PC-9 (cell line): ENCODE results near the gene STK17A. TPM values are rescaled to one million over a fixed set of nuclear protein-coding genes. Genes with fewer than 3 reads are reported as not detected.

ENCODE experiments used
- BruUV-seq: library from RNA; stranded (reverse); fragments of 400-500 nt; replicated peaks from 2 replicates; lab custom pipeline; 2021; lab: Mats Ljungman, UMichigan
- CTCF ChIA-PET: fragments of 300-600 bp; sonication (Branson Sonifier 250); formaldehyde crosslinking; loops from one replicate; lab custom pipeline; 2022; ENCODE audit warnings: antibody characterized with exemption; lab: Charles Lee
- POLR2A ChIA-PET: fragments of 300-600 bp; sonication (Branson Sonifier 250); formaldehyde crosslinking; loops from one replicate; lab custom pipeline; 2022; ENCODE audit warnings: antibody characterized with exemption; ENCODE audit not compliant: unreplicated experiment; lab: Charles Lee
- DNase-seq, 2 experiments: peaks; one replicate each; pipeline versions ENCODE4 v3.0.0 to v3.0.0-alpha.2; 2015 to 2022; ENCODE audit warnings: mixed read lengths in 1 of 2
- H2AFZ ChIP-seq: fragments of 200-600 bp; sonication (generic); 2 replicates; pipeline ENCODE4 v1.8.1; 2017; ENCODE audit warnings: antibody characterized with exemption
- H3F3A ChIP-seq: fragments of 200-600 bp; sonication (generic); 2 replicates; pipeline ENCODE4 v1.8.1; 2017; ENCODE audit warnings: antibody characterized with exemption, mild to moderate bottlenecking, low read depth; ENCODE audit not compliant: insufficient read depth
- H3K27ac ChIP-seq: fragments of 200-600 bp; sonication (generic); 2 replicates; pipeline ENCODE4 v1.6.1; 2016; ENCODE audit warnings: mixed run types
- H3K27me3 ChIP-seq: fragments of 200-600 bp; sonication (generic); 2 replicates; pipeline ENCODE4 v1.6.1; 2016; ENCODE audit warnings: low read depth, mixed run types; ENCODE audit not compliant: insufficient read depth
- H3K36me3 ChIP-seq: fragments of 200-600 bp; sonication (generic); 2 replicates; pipeline ENCODE4 v1.6.1; 2016; ENCODE audit warnings: low read depth, mixed run types
- H3K4me1 ChIP-seq: fragments of 200-600 bp; sonication (generic); replicated peaks from 2 replicates; pipeline ENCODE4 v1.6.1; 2016; ENCODE audit warnings: mixed run types; ENCODE audit not compliant: insufficient read depth
- H3K4me2 ChIP-seq: fragments of 200-600 bp; sonication (generic); 2 replicates; pipeline ENCODE4 v1.6.1; 2017; ENCODE audit warnings: mixed run types
- H3K4me3 ChIP-seq: fragments of 200-600 bp; sonication (generic); 2 replicates; pipeline ENCODE4 v1.6.1; 2016; ENCODE audit warnings: mixed run types
- H3K79me2 ChIP-seq: fragments of 200-600 bp; sonication (generic); 2 replicates; pipeline ENCODE4 v1.6.1; 2017; ENCODE audit warnings: low read depth, mixed run types
- H3K9me2 ChIP-seq: fragments of 200-600 bp; sonication (generic); 2 replicates; pipeline ENCODE4 v1.8.1; 2017; ENCODE audit warnings: mild to moderate bottlenecking; ENCODE audit not compliant: insufficient read depth
- H3K9me3 ChIP-seq: fragments of 200-600 bp; sonication (generic); 2 replicates; pipeline ENCODE4 v1.8.1; 2016; ENCODE audit warnings: low read depth; ENCODE audit not compliant: insufficient read depth
- H4K20me1 ChIP-seq: fragments of 200-600 bp; sonication (generic); 2 replicates; pipeline ENCODE4 v1.8.1; 2017; ENCODE audit not compliant: insufficient read depth
- EZH2 ChIP-seq: fragments of 200-600 bp; sonication (generic); IDR thresholded peaks from 2 replicates; pipeline ENCODE4 v1.8.0; 2017; ENCODE audit warnings: antibody characterized with exemption, low read depth
- intact Hi-C: fragments of 100-400 bp; cut with micrococcal nuclease; formaldehyde crosslinking; loops from one replicate; pipeline ENCODE4 v1.10.0; 2022; ENCODE audit not compliant: unreplicated experiment
- total RNA-seq: library from RNA; stranded (reverse); gene quantifications from 2 replicates; pipeline ENCODE4 v1.2.3, GENCODE V29; 2021
- TF ChIP-seq, protein P1 (sequence below): fragments of 200-600 bp; sonication (generic); conservative IDR thresholded peaks from 2 replicates; pipeline ENCODE4 v1.6.1; 2017; ENCODE audit warnings: mixed run types, antibody characterized with exemption, mild to moderate bottlenecking, moderate library complexity

Gene STK17A
- total RNA-seq, 1 experiment from 2014 or later = 18.8 TPM

DNA sequence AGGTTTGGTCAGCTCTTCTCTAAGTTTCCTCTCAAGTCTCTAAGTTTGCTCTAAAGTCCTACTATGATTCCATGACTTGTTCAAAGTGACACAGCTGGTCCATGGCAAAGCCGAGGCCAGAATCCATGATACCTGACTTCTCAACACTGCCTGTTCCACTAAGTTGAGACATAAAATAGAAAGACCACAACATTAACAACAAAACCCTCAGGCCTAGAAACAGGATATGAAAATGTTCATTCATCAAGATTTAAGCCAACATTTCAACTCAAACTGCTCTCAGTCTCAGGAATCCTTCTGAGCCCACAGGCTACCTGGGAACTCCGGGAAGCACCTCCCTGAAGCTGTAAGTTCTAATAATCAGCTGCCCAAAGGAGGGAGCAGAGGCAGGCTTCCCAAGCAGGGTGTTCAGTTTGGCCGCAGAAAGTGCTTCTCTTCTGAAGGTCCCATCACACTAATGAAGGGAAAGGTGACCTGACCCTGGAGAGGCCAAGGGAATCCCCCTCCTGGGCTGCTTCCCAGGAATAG, 62.9 kb downstream of the STK17A start:
- Histone ChIP-seq H3K27ac (peak overlapping the region; percentile 98), H3F3A (peaks cover 46% of the 10 kb centered on the region), H3K36me3 (peaks cover 59% of the 10 kb centered on the region), H3K27me3 (no peaks in the 10 kb centered on the region), H2AFZ (no peak overlapping the region), H3K79me2 (peaks cover 51% of the 10 kb centered on the region), H3K4me2 (peak overlapping the region; percentile 66), H3K9me2 (no peaks in the 10 kb centered on the region), H3K9me3 (no peaks in the 10 kb centered on the region), H3K4me1 (peaks cover 54% of the 10 kb centered on the region), H3K4me3 (peak overlapping the region; percentile 1; the same call in 1 of the 2 replicates), H4K20me1 (no peaks in the 10 kb centered on the region)
- DNase-seq = no peak
- no peak for TF ChIP-seq EZH2
- TF ChIP-seq, protein P1, sequence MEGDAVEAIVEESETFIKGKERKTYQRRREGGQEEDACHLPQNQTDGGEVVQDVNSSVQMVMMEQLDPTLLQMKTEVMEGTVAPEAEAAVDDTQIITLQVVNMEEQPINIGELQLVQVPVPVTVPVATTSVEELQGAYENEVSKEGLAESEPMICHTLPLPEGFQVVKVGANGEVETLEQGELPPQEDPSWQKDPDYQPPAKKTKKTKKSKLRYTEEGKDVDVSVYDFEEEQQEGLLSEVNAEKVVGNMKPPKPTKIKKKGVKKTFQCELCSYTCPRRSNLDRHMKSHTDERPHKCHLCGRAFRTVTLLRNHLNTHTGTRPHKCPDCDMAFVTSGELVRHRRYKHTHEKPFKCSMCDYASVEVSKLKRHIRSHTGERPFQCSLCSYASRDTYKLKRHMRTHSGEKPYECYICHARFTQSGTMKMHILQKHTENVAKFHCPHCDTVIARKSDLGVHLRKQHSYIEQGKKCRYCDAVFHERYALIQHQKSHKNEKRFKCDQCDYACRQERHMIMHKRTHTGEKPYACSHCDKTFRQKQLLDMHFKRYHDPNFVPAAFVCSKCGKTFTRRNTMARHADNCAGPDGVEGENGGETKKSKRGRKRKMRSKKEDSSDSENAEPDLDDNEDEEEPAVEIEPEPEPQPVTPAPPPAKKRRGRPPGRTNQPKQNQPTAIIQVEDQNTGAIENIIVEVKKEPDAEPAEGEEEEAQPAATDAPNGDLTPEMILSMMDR = no peak
- CTCF ChIA-PET = no interaction called here
- no TSS peak for BruUV-seq
- POLR2A ChIA-PET = interaction anchor here (0.5 kb wide), 2 partner anchors 46 to 73 kb away, joined by 3 to 4 read pairs; no protein-coding TSS in a partner anchor
- intact Hi-C loops = loop anchor here (5.0 kb wide), 2 partner anchors 57 to 192 kb away; no protein-coding TSS in a partner anchor

DNA sequence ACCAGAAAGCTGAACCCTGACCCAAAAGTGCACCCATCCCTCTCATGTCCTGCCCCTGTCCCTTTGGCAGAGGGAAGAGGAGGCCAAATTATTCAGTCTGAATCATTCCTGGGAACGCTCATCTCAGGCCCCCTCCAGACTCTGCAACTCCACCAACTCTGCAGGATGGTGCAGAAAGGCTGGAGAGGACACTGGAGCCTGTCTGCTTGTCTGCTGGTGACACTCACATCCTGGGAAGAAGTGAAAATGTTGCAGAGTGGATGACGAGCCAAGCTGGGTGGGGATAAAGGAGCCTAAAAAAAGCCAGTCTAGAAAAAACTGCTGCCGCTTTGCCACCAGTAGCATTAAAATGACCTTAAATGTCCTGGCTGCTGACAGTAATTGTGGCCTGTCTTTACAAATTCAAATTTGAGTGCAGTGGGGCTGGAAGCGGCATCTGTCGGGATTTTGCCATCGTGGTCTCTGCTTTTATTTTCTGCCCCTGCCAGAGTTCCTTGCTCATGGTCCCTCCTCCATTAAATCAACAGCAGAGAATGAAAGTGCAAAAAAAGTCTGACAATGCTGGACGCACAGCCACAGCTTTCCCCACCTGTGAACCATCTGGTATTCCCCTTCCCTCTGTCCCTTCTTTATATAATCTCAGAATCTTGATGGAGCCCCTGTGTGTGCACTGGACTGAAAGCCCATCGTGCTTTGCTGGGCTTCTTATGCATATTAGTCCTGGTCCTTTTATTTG, 63.9 kb downstream of the STK17A start:
- H3K79me2 ChIP-seq = peaks cover 61% of the 10 kb centered on the region
- H3K27ac ChIP-seq = peak overlapping the region; percentile 98
- no peaks in the 10 kb centered on the region for H4K20me1 ChIP-seq
- no peaks in the 10 kb centered on the region for H3K9me3 ChIP-seq
- no TSS peak for BruUV-seq
- CTCF ChIA-PET = no interaction called here
- no peaks in the 10 kb centered on the region for H3K27me3 ChIP-seq
- TF ChIP-seq EZH2 = no peak
- TF ChIP-seq, protein P1 = no peak
- H3K4me2 ChIP-seq = peak overlapping the region; percentile 66
- H2AFZ ChIP-seq = no peak overlapping the region
- H3F3A ChIP-seq = peaks cover 50% of the 10 kb centered on the region
- H3K4me3 ChIP-seq = peak overlapping the region; percentile 12; the same call in 1 of the 2 replicates
- H3K4me1 ChIP-seq = peaks cover 64% of the 10 kb centered on the region
- H3K9me2 ChIP-seq = no peaks in the 10 kb centered on the region
- H3K36me3 ChIP-seq = peaks cover 57% of the 10 kb centered on the region
- intact Hi-C loops = loop anchor here (5.0 kb wide), 2 partner anchors 56 to 191 kb away; no protein-coding TSS in a partner anchor
- POLR2A ChIA-PET = no interaction called here
- no peak for DNase-seq

DNA sequence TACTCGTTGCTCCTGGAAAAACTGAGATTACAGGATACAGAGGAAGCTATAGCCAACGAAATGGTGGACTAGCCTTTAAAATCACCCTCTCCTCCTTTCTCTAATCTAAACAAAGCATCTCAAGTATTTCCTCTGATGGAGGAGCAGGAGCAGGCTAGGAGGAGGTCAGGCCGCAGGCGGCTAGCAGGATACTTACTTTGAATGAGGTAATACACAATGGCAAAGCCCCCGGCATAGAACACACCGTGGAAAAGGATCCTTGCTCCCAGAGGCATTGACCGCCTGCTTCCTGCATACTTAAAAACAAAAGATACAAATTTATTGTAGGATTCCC, 64.4 kb downstream of the STK17A start:
- POLR2A ChIA-PET = interaction anchor here (1.3 kb wide), 1 partner anchor 65 kb away, joined by 8 read pairs; the partner anchor contains the start of gene STK17A
- no peak for DNase-seq

More for the DNA sequence above, 64.4 kb downstream of the STK17A start:
- Histone ChIP-seq H3K27me3 (no peaks in the 10 kb centered on the region), H3K9me3 (no peaks in the 10 kb centered on the region), H3F3A (peaks cover 56% of the 10 kb centered on the region), H3K27ac (peak overlapping the region; percentile 98), H3K4me2 (peak overlapping the region; percentile 66), H3K4me1 (peaks cover 69% of the 10 kb centered on the region), H3K79me2 (peaks cover 64% of the 10 kb centered on the region), H3K4me3 (peak overlapping the region; percentile 12; the same call in 1 of the 2 replicates), H2AFZ (no peak overlapping the region), H4K20me1 (no peaks in the 10 kb centered on the region), H3K9me2 (no peaks in the 10 kb centered on the region), H3K36me3 (peaks cover 54% of the 10 kb centered on the region)
- intact Hi-C loops = loop anchor here (5.0 kb wide), 2 partner anchors 55 to 190 kb away; no protein-coding TSS in a partner anchor
- BruUV-seq = no TSS peak
- TF ChIP-seq EZH2 = no peak
- TF ChIP-seq, protein P1 = no peak
- CTCF ChIA-PET = interaction anchor here (1.3 kb wide), 2 partner anchors 52 to 64 kb away, joined by 9 to 18 read pairs; partner anchors contain the start of gene STK17A
